HG02623 (cell line): ENCODE measurements around the gene HK2.
"Not testable (repeated sequence)": the region's sequence is repeated elsewhere in the genome, so short reads cannot be mapped to it uniquely, and the experiment has no call there.

Experiments used
- ATAC-seq: cut with Tn5 transposase; IDR thresholded peaks from one replicate; pipeline ENCODE4 v1.9.1; 2021; ENCODE audit warnings: moderate library complexity; ENCODE audit not compliant: unreplicated experiment

HK2 gene

DNA sequence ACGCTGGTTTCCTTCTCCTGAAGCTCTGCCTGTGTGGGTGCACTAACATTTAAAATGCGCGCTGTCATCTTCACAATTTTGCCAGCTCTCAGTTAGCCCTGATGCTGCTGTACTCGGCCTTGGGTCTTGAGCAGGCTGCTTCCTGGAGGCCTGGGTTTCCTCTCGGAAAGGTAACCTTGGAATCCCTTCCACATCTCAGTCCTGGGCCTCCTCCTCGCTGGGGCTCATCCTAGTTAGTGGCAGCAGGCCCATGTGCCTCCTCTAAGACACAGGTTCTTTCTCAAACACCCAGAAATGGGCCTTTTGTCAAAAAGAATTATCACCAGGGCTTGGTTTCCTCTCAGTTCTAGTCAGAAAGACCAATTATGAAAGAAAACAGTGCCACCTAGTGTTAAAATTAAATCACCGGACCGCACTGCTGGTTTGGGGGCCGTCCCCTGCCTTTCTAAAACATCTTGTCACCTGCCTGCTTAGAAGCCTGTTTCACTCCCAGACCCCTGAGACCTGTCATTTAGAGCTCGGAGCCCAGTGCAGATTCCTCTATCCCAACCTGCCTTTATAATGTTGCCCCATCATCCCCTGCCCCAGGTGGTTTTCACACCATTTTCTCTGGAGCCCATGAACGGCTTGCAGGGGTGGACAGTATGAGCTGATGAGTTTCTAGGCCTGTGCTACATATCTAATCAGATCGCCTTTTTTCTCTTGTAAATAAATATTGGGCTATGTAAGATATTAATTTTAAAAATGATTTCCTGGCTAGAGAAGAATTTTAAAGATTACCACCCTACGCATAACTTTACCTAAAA, 42.4 kb downstream of the HK2 start:
- ATAC-seq: no peak

DNA sequence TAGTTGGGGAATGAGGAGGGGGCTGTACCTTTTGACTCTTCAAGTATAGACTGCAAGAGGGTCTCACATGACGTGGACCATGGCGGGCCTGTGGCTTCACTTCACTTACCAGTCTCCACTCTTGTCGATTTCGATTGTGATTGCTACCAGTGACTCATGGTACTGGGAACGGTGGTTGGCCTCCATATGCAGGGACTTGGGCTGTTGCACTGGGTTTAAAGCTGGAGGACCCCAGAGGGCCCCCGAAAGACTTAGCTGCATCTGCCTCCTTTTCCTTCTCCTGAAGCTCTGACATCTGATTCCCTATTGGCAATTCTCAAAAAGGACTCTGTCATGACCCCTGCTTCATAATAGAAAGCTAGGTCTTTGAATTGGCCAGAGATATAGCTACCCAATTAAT, 43.4 kb downstream of the HK2 start:
- ATAC-seq: no peak

DNA sequence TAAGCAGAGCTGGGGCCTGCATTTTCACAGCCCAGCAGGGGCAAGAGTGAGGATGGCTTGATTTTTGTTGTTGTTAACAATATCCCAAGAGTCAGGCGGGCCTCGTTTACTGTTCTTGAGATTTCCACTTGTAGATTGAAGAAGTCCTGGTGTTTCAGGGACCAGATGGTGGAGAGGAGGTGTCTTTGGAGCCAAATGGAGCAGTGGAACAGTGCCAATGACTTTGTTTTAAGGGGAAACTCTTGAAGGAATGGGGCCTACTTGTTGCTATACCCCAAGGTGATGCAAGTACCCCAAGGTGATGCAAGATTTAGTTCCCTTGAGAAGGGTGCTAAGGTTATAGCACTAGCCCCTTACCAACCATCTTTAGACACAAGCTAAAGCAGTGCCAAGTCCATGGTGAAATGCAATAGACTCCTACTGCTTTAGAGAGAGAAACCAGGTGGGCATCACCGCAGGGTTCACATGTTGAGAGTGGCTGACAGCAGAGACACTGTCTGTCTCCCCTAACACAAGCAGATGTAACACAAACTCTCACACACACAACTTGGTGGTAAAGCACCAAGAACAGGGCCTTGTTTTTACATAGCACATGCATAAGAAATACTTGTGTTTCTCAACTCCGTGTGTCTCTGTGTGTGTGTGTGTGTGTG, 44.0 kb downstream of the HK2 start:
- ATAC-seq: no peak

DNA sequence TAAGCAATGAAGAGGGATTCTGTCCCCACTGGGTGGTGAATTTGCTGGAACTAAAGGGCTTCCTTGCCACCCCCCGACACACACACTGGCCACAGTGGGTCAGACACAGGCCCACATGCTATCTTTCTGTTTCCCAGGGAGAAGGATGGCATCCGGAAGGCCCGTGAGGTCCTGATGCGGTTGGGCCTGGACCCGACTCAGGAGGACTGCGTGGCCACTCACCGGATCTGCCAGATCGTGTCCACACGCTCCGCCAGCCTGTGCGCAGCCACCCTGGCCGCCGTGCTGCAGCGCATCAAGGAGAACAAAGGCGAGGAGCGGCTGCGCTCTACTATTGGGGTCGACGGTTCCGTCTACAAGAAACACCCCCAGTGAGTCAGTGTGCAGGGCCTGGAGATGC, 44.6 kb downstream of the HK2 start:
- ATAC-seq: no peak

DNA sequence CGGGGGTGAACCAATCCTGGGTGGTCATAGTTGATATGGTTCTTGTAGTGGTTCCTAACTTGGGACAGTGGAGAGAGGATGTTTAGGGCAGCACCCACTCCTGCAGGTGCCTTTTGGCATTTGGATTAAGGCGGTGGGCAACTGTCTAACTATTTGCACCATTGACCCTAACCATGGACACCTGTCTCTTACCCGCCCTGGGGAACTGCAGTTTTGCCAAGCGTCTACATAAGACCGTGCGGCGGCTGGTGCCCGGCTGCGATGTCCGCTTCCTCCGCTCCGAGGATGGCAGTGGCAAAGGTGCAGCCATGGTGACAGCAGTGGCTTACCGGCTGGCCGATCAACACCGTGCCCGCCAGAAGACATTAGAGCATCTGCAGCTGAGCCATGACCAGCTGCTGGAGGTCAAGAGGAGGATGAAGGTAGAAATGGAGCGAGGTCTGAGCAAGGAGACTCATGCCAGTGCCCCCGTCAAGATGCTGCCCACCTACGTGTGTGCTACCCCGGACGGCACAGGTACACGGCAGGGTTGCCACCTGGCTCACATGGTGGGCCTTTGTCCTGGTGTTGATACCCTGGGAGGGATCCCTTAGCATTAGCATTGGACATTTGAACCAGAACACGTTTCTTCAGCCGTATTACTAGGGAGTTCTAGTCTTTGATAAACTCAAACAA, 46.3 kb downstream of the HK2 start:
- no peak for ATAC-seq

DNA sequence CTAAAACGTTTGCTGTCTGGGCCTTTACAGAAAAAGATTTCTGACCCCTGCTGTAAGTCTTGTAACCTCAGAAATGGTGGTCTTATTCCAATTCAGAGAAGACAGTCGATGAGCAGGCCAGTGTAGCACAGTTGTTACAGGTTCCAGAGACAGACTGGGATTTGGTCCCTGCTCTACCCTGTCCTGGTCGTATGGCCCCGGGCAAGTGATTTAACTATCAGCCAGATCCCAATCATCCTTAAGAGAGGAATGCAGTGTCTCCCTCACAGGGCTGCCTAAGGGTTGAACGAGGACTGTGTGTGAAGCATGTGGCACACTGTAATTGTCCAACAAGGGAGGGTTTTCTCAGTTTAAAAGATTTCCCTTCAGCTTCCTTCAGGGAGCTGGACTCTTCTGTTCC, 47.2 kb downstream of the HK2 start:
- no peak for ATAC-seq

DNA sequence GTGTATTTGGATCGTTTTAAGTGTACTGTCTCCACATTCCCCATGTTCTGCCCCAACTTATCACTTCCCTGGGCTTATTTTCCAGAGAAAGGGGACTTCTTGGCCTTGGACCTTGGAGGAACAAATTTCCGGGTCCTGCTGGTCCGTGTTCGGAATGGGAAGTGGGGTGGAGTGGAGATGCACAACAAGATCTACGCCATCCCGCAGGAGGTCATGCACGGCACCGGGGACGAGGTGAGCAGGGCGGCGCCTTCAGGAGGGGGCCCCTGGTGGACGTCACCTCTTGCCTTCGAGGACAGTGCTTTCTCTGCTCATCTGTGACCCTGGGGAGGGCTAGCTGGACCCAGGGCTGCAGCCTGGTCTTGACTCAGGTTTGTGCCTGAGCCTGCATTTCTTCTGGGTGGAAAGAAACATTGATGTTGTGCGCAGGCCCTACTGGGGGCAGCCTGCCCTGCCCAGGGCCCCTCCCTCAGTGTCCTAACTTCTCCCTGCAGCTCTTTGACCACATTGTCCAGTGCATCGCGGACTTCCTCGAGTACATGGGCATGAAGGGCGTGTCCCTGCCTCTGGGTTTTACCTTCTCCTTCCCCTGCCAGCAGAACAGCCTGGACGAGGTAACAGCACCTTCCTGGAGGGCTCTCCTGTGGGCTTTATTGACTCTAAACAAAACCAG, 47.8 kb downstream of the HK2 start:
- no peak for ATAC-seq

DNA sequence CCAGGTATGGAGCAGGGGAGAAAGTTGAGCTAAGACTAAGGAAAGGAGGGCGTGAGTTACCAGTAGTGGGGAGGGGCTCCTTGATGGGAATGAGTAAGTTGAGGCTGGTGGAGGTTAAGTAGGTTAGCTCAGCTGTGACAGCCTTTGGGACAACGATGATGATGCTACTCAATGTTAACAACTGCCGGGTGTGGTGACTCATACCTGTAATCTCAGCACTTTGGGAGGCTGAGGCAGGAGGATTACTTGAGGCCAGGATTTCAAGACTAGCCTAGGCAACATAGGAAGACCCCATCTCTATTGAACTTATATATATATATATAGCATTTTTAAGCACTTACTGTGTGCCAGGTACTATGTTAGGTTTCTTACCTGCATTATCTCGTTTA, 48.4 kb downstream of the HK2 start:
- ATAC-seq: no peak

DNA sequence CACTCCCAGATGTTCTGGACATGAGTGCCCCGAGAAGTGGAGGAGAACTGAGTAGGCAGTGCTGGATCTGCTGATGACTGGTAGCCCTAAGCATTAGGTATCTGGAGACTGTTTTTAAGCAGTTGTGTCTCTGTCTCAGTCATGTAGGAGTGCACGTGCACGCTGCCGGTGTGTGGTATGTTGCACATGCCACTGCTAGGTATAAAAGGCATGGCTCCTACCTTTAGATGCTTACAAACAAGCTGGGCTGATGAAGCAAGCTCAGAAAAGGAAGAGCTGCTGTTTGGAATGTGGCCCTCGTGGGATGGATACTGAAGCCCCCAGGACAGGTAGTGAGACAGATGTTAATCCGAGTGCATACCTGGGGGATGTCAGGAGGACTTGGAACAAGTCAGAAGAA, 49.1 kb downstream of the HK2 start:
- no peak for ATAC-seq

DNA sequence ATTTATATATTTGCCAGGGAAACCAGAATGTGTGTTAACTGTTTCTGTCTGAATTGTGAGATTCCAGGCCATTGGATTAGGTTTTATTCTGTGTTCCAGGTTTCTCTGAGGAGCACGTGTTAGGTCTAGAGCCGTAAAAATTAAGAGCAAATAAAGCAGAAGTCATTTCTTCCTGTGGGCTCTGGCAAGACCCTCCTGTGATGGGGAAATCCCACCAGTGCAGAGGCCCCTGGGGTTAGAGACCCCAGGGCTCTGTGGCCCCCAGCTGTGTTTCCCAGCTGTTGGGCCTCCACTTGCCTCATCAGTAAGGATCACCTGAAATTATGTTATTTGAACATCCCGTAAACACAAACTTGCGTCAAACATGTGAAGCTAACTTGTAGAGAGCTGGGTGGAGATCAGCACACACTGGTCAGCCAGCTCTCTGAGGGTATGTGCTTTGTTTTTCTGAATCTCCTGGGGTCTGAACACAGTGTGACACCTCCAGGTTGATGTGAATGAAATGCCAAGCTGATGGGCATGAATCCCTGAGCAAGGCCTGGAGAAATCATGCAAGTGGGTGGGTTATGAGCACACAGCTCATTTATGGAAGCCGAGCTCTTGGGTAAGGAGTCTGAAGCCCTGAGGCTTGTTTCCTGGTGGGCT, 50.3 kb downstream of the HK2 start:
- ATAC-seq: no peak

DNA sequence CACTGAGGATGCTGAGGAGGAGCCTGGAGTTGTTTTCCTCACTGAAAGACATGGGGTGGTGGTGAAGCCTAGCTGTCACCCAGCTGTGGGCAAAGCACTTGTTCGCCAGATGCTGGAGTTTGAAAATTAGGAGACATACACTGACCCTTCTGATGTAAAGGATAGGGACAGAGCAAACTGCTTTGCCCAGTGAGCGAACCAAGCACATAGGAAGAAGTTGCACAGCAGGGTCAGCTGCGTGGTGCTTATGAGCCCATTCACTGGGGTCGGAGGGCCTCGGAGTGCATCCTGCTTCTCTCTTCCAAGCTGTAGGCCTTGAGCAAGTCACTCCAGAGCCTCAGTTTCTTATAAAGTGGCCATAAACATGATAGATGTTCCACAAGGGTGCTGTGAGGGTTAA, 50.9 kb downstream of the HK2 start:
- no peak for ATAC-seq

DNA sequence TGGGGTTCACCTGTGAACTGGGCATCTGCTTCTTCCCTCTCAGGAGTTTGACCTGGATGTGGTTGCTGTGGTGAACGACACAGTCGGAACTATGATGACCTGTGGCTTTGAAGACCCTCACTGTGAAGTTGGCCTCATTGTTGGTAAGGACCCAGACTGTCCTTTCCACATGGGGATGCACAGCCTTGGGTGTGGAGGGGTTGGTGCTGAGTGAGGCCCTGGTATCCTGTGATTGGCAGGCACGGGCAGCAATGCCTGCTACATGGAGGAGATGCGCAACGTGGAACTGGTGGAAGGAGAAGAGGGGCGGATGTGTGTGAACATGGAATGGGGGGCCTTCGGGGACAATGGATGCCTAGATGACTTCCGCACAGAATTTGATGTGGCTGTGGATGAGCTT, 52.3 kb downstream of the HK2 start:
- no peak for ATAC-seq

DNA sequence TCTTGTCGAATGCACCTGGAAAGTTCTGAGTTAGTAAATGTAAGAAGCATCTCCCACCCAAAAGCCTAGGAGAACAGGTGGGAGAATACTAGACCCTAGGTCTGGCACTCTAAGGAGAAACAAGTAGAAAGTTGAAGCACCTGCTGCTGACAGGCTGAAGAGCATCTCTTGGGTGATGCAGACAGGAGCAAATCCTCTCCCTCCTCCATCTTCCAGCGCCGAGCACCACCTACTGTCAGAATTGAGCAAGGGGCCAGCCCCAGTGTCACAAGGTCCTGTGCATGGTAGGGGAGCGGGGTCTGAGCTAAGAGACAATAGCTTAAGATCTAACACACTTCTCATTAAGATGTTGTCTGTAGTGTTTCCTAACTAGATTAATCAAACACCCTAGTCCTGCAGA, 52.9 kb downstream of the HK2 start:
- ATAC-seq: no peak

DNA sequence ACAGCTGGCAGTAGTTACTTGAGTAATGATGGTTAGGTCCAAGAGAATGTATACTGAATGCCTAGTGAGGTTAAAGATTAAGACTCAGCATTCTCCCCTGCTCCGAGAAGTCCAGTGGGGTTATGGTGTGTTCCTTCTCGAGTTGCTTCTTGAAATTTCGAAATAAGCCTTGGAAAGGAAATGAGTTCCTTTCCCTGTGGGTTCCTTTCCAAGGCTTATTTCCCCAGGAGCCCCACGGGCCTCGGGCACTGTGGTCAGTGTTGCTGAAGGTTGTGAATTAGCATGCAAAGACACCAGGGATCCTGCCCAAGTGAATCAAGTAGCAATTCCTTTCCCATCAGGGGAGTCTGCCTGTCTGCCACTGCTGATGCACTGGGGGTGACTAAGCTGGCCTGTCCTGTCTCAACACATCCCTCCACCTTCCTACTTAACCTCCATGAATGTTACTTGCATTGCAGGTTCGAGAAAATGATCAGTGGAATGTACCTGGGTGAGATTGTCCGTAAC, 53.6 kb downstream of the HK2 start:
- ATAC-seq: no peak

DNA sequence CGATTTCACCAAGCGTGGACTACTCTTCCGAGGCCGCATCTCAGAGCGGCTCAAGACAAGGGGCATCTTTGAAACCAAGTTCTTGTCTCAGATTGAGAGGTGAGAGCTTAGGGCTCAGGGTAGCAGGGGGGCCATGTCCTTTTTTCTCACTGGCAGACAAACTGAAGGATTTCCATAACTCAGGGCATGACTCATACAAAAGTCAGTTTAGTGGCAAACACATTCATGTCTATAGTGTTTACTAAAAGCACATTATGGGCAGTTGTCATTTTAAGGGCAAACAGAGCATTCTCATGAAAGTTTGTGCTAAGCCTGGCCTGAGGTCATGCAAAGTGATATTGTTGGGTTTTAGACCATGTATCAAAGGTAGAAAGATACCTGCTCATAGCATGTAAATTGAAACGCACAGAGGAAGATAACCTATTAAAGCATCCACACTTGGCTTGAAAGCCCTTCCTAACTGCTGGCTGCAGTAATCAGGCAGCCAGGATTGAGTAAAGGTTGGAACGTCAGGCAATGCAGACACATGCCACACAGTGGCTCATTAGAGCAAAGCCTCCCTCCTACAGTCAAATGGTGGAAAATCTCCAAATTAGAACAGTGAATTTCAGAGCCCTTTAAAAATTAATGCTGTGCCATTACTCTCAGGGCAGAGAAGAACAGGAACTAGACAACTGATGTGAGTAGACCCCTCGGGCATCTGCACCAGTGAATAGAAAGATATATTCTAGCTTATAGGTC, 54.2 kb downstream of the HK2 start:
- no peak for ATAC-seq

DNA sequence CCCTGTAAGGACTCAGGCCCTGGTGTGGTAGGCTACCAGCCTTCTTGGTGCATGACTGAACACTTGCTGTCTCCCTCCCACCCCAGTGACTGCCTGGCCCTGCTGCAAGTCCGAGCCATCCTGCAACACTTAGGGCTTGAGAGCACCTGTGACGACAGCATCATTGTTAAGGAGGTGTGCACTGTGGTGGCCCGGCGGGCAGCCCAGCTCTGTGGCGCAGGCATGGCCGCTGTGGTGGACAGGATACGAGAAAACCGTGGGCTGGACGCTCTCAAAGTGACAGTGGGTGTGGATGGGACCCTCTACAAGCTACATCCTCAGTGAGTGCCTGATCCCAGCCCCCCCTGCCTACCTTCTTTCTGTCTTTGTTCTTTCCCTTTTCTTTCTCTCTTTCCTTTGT, 55.2 kb downstream of the HK2 start:
- no peak for ATAC-seq

DNA sequence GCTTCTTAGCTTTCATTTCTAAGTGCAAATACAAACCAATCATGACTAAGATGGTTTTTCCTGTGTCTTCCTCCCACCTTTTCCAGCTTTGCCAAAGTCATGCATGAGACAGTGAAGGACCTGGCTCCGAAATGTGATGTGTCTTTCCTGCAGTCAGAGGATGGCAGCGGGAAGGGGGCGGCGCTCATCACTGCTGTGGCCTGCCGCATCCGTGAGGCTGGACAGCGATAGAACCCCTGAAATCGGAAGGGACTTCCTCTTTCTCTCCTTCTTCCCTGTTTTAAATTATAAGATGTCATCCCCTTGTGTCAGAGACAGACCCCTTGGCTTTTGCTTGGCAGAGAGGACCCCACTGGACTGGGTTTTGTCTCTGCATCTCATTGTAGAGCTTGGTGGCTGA, 56.8 kb downstream of the HK2 start:
- ATAC-seq: no peak

DNA sequence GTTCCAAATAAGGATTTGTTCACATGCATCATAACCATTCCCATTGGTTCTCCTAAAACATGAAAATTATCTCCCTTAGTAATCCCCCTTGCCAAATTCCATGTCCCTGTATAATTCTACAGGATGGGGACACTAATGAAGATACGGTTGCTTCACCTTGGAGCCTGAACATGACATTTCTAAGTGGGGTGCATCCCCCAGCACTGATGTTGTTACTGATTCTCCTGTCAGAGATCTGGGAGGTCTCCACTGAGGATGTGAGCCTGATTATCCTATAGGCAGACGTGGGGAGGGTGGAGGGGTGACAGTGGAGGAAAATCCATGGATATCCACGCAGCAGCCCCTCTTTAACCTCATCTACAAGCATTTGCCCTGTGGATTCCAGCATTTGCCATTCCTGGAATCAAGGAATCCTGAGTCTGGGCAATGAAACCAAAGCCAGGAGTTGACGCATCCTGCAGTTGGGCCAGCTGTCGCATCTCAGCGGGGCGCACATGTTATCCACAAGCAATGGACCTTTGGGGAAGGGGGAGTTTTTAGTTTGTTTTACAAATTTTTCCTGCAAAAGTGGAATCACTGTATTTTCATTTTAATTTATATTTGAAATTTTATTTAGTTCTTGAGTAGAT, 57.3 kb downstream of the HK2 start:
- ATAC-seq: no peak

DNA sequence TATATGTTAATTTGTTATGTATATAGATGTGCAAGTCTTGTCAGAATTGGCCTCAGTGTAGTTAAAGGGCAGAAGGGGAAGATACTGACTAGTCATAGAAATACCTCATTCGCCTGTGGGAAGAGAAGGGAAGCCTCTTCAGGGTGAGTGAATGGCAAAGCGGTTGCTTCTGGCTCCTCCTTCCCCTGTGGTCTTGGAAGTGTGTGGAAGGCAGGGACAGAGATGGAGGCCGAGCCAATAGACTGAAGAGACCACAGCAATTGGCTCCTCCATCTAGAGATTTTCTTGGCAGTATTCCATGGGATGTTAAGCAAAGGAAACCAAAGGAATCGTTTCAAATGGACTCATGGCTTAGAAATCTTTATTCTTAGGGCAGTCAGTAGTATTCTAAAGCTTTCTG, 57.9 kb downstream of the HK2 start:
- not testable (repeated sequence) for ATAC-seq

DNA sequence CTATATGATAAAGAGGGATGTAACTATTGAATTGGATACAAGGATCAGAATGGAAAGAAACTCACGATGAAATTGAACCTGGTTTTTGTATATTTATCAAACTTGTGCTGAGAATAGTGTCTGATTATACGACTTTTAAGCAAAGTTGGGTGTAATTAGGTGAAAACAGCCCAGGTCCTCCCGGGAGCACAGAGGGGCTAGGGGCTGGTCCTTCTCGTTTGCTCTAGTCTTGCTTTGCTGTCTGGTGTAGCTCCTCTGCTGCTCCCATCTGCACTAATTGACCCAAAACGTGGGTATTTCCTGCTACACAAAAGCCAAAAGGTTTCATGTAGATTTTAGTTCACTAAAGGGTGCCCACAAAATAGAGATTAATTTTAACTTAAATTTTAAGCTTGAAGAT, 58.7 kb downstream of the HK2 start:
- ATAC-seq: no peak
